Measurements from ENCODE around the gene SLC26A1. TPM values are rescaled to one million over a fixed set of nuclear protein-coding genes. Genes with fewer than 3 reads are reported as not detected.
A peak's percentile ranks its signal among the peaks of the same experiment; 100 is the strongest.

Gene SLC26A1
- total RNA-seq, 1 experiment from 2014 or later = 0.16 TPM

DNA sequence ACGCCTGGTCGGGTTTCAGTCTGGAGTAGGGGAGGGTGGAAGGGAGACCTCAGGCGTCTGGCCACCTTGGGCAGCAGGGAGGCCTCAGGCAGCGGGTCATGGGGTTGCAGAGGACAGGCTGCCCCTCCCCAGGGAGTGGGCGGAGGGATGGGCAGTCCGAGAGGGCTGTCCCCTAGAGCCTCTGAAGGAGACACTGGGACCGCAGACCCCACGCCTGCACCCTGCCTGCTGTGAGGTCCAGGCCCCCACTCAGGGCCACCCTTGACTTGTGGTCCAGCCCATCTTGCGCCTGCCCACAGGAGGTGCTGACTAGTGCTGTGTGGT, 34.7 kb upstream of the SLC26A1 start:
- no peak overlapping the region for H3K4me3 Mint-ChIP-seq (ENCODE audit: unreplicated experiment)
- TF ChIP-seq, protein P1, sequence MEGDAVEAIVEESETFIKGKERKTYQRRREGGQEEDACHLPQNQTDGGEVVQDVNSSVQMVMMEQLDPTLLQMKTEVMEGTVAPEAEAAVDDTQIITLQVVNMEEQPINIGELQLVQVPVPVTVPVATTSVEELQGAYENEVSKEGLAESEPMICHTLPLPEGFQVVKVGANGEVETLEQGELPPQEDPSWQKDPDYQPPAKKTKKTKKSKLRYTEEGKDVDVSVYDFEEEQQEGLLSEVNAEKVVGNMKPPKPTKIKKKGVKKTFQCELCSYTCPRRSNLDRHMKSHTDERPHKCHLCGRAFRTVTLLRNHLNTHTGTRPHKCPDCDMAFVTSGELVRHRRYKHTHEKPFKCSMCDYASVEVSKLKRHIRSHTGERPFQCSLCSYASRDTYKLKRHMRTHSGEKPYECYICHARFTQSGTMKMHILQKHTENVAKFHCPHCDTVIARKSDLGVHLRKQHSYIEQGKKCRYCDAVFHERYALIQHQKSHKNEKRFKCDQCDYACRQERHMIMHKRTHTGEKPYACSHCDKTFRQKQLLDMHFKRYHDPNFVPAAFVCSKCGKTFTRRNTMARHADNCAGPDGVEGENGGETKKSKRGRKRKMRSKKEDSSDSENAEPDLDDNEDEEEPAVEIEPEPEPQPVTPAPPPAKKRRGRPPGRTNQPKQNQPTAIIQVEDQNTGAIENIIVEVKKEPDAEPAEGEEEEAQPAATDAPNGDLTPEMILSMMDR (IDR thresholded peaks at IDR 0.05; ENCODE audit: unreplicated experiment) = no peak
- no peak overlapping the region for H3K27ac Mint-ChIP-seq (ENCODE audit: low read depth, unreplicated experiment)
- H3K27me3 Mint-ChIP-seq (ENCODE audit: insufficient read depth, unreplicated experiment) = no peaks in the 10 kb centered on the region
- CTCF ChIA-PET = no interaction called here
- peaks cover 25% of the 10 kb centered on the region for H3K36me3 Mint-ChIP-seq (ENCODE audit: insufficient read depth, unreplicated experiment)
- POLR2A ChIA-PET = no interaction called here
- intact Hi-C loops (cut with micrococcal nuclease) = no loop called here
- no peaks in the 10 kb centered on the region for H3K4me1 Mint-ChIP-seq (ENCODE audit: insufficient read depth, unreplicated experiment)
- no peaks in the 10 kb centered on the region for H3K9me3 Mint-ChIP-seq (ENCODE audit: unreplicated experiment)
- no TSS peak for BruUV-seq (replicated peaks)
- no peak for DNase-seq (ENCODE audit: unreplicated experiment)

DNA sequence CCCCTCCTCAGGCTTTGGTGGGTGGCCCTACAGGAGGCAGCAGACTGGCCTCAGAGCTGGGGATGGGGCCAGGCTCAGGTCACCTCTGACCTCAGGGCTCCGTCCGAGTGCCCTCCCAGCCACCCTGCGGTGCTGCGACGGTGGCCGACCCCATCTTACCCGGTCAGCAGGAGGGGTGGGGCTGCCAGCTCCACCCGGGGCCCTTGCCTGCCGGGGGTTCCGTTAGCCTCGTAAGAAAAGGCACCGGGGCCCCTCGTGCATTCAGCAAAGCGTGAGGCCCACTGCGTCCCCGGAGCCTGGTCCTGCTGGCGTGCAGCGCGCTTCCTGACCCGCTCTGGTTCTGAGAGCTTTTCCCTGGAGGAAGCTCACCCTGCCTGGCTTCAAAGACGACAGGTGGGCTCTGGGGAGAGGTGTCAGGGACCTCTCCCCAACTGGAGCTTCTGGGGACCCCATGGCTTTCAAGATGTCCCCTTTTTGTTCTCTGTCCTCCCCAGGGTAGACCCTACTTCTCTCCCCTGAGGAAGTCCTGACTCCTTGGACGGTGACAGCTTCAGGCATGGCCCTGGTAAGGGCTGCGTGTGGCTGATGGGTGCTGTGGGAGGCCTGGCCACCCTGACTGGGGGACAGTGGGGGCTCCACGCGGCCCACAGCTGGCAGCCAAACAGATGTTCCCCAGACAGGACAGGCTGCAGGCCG, 34.2 kb upstream of the SLC26A1 start:
- Mint-ChIP-seq H3K9me3 (ENCODE audit: unreplicated experiment) (no peaks in the 10 kb centered on the region), H3K4me3 (ENCODE audit: unreplicated experiment) (no peak overlapping the region), H3K27ac (ENCODE audit: low read depth, unreplicated experiment) (no peak overlapping the region), H3K27me3 (ENCODE audit: insufficient read depth, unreplicated experiment) (no peaks in the 10 kb centered on the region), H3K36me3 (ENCODE audit: insufficient read depth, unreplicated experiment) (peaks cover 20% of the 10 kb centered on the region), H3K4me1 (ENCODE audit: insufficient read depth, unreplicated experiment) (no peaks in the 10 kb centered on the region)
- TF ChIP-seq, protein P1 (IDR thresholded peaks at IDR 0.05; ENCODE audit: unreplicated experiment) = no peak
- intact Hi-C loops (cut with micrococcal nuclease) = no loop called here
- ChIA-PET POLR2A (interaction anchor here (0.6 kb wide), 1 partner anchor 98 kb away, joined by 3 read pairs; no protein-coding TSS in a partner anchor), CTCF (no interaction called here)
- BruUV-seq (replicated peaks) = no TSS peak
- DNase-seq (ENCODE audit: unreplicated experiment) = no peak

DNA sequence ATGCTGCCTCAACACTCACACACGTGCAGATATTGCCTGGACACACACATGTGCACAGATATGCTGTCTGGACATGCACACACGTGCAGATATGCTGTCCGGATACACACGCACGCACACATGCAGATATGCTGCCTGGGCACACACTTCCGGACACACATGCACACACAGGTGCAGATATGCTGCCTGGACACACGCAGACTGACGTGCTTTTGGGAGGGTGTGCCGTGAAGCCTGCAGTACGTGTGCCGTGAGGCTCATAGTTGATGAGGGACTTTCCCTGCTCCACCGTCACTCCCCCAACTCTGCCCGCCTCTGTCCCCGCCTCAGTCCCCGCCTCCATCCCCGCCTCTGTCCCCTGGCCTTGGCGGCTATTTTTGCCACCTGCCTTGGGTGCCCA, 32.9 kb upstream of the SLC26A1 start:
- Mint-ChIP-seq H3K27me3 (ENCODE audit: insufficient read depth, unreplicated experiment) (no peaks in the 10 kb centered on the region), H3K27ac (ENCODE audit: low read depth, unreplicated experiment) (no peak overlapping the region), H3K4me3 (ENCODE audit: unreplicated experiment) (no peak overlapping the region), H3K36me3 (ENCODE audit: insufficient read depth, unreplicated experiment) (peaks cover 20% of the 10 kb centered on the region), H3K4me1 (ENCODE audit: insufficient read depth, unreplicated experiment) (no peaks in the 10 kb centered on the region), H3K9me3 (ENCODE audit: unreplicated experiment) (no peaks in the 10 kb centered on the region)
- intact Hi-C loops (cut with micrococcal nuclease) = no loop called here
- DNase-seq (ENCODE audit: unreplicated experiment) = peak; percentile 41
- no TSS peak for BruUV-seq (replicated peaks)
- ChIA-PET POLR2A (no interaction called here), CTCF (no interaction called here)
- TF ChIP-seq, protein P1 (IDR thresholded peaks at IDR 0.05; ENCODE audit: unreplicated experiment) = no peak

DNA sequence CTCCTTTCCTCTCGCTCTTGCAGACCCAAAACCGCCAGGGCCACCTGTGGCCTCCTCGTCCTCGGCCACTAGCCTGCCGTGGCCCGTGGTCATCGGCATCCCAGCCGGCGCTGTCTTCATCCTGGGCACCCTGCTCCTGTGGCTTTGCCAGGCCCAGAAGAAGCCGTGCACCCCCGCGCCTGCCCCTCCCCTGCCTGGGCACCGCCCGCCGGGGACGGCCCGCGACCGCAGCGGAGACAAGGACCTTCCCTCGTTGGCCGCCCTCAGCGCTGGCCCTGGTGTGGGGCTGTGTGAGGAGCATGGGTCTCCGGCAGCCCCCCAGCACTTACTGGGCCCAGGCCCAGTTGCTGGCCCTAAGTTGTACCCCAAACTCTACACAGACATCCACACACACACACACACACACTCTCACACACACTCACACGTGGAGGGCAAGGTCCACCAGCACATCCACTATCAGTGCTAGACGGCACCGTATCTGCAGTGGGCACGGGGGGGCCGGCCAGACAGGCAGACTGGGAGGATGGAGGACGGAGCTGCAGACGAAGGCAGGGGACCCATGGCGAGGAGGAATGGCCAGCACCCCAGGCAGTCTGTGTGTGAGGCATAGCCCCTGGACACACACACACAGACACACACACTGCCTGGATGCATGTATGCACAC, 31.8 kb upstream of the SLC26A1 start:
- no peak for DNase-seq (ENCODE audit: unreplicated experiment)
- POLR2A ChIA-PET = no interaction called here
- CTCF ChIA-PET = no interaction called here
- Mint-ChIP-seq H3K4me1 (ENCODE audit: insufficient read depth, unreplicated experiment) (no peaks in the 10 kb centered on the region), H3K4me3 (ENCODE audit: unreplicated experiment) (no peak overlapping the region), H3K36me3 (ENCODE audit: insufficient read depth, unreplicated experiment) (peaks cover 20% of the 10 kb centered on the region), H3K9me3 (ENCODE audit: unreplicated experiment) (no peaks in the 10 kb centered on the region), H3K27ac (ENCODE audit: low read depth, unreplicated experiment) (no peak overlapping the region), H3K27me3 (ENCODE audit: insufficient read depth, unreplicated experiment) (no peaks in the 10 kb centered on the region)
- TF ChIP-seq, protein P1 (IDR thresholded peaks at IDR 0.05; ENCODE audit: unreplicated experiment) = no peak
- BruUV-seq (replicated peaks) = no TSS peak
- intact Hi-C loops (cut with micrococcal nuclease) = no loop called here
